ENCODE results near the gene KLHL2.
"Not testable (repeated sequence)": the region's sequence is repeated elsewhere in the genome, so short reads cannot be mapped to it uniquely, and the experiment has no call there.

Gene KLHL2

DNA sequence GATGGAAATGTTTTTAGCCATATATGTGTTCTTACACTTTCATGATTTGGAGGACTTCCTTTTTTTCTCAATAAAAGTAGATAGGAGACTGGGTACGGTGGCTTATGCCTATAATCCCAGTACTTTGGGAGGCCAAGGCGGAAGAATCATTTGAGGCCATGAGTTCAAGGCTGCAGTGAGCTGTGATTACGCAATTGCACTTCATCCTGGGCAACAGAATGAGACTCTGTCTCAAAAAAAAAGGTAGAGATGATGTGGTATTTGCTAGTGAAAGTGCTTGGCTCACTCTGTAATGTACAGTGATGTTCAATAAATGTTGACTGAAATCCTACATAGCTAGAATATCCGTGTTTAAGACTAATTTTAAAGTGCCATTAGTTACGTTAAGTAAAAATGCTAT lies 27.4 kb downstream of the KLHL2 start:
- DNase-seq (ENCODE audit: low read depth): no peak

DNA sequence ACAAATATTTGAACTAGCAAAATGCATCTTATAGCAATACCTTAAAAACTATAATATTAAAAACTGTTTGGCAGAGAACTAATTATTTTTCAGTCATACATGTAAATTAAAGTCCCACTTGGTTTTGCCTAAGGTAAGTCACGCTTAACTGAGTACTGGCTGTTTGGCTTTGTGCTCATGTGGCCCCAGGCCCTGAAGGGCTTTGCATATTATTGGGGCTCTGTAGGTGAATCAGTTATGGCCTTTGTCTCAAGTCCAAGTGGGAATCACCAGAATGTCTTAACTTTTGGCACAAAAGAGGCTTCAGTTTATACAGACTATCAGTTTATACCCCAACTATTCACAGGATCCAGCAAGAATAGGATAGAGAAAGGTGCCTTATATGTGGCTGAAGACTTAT lies 29.5 kb downstream of the KLHL2 start:
- not testable (repeated sequence) for DNase-seq (ENCODE audit: low read depth)

- not testable (repeated sequence) for DNase-seq (ENCODE audit: low read depth)
Measured at GRCh38 chr4:165238041-165238640, 30.8 kb downstream of the KLHL2 start.

GRCh38 chr4:165240761-165241160 lies 33.4 kb downstream of the KLHL2 start:
- DNase-seq (ENCODE audit: low read depth): not testable (repeated sequence)

- not testable (repeated sequence) for DNase-seq (ENCODE audit: low read depth)
Measured at GRCh38 chr4:165244148-165244547, 36.8 kb downstream of the KLHL2 start.

DNA sequence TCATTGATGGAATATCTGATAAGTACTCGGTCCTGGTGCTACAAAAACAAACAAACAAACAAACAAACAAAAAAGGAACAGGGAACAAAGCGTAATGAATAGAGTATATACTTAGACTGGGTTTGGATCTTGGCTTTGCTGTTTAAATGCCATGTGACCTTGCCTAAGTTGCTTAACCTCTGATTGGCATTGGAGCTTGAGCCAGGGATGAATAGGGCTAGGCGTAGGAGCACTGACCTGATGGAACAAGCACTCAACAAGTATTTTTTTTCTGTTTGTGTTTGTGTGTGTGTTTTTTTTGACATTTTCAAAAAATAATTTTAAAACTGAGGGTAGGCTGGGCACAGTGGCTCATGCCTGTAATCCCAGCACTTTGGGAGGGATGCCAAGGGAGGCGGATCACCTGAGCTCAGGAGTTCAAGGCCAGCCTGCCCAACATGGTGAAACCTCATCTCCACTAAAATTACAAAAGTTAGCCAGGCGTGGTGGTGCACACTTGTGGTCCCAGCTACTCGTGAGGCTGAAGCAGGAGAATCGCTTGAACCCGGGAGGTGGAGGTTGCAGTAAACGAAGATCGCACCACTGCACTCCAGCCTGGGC lies 37.3 kb downstream of the KLHL2 start:
- DNase-seq (ENCODE audit: low read depth): not testable (repeated sequence)

GRCh38 chr4:165248102-165248501 lies 40.7 kb downstream of the KLHL2 start:
- DNase-seq (ENCODE audit: low read depth): no peak

GRCh38 chr4:165248904-165249303 lies 41.5 kb downstream of the KLHL2 start:
- DNase-seq (ENCODE audit: low read depth): not testable (repeated sequence)

GRCh38 chr4:165254771-165255170 lies 47.4 kb downstream of the KLHL2 start:
- not testable (repeated sequence) for DNase-seq (ENCODE audit: low read depth)

- not testable (repeated sequence) for DNase-seq (ENCODE audit: low read depth)
Measured at GRCh38 chr4:165255439-165255838, 48.1 kb downstream of the KLHL2 start.

DNA sequence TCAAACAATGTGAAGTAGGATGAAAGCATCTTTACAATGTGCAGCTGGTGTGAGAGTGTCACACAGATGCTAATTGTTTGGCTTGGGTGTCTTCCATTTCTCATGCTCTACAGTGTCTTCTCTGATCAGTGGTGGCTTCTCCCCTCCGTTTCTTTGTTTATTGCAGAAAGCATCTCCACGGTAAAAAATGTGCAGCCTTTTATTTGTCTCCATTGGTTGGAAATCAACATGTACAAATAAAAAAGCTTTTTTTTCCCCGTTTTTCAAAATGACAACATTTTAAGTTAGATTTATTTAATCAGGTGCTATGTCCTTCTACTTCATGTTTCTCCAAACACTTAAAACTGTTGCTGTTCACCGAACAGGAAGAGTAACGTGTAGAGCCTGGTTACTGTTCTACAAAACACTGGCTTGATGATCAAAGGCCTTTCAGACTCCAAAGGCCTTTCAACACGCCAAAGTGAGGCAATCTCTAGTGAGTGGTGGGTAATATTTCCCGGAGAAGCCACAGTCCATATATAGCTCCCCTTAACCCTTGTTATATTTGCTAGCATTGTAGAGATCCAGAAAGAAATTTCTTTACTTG lies 48.8 kb downstream of the KLHL2 start:
- DNase-seq (ENCODE audit: low read depth): not testable (repeated sequence)

DNA sequence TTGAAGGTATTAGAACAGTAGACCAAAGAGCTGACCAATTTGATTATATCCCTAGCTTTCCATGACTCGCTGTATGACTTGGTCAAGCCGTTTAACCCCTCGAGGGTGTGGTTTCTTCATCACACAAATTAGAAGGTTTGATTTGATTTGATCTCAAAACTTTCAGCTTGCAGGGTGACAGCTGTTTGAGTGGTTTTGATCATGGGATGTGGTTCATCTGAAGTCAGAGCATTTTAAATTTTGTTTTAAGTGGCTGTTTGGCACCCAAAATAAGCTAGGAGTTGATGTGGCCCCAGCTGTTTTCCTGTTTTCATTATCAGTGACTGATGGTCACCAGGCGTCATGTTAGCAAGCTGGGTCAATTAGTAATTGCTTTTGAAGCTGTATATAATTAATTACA lies 52.4 kb downstream of the KLHL2 start:
- not testable (repeated sequence) for DNase-seq (ENCODE audit: low read depth)

DNA sequence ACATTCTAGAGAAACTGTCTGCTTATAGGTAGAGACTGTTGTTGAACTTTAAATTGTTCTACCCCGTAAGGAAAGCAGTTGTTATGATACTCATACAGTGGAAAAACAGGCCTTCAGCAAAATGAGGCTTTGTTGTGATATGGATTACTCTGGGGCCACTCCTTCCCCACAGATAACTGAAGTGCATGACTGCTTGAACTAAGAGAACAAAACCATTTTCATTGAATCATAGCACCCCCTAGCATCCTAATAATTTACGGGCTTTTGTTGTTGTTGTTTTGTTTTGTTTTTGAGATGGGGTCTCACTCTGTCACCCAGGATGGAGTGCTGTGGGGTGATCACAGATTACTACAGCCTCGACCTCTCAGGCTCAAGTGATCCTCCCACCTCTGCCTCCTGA lies 54.9 kb downstream of the KLHL2 start:
- not testable (repeated sequence) for DNase-seq (ENCODE audit: low read depth)

DNA sequence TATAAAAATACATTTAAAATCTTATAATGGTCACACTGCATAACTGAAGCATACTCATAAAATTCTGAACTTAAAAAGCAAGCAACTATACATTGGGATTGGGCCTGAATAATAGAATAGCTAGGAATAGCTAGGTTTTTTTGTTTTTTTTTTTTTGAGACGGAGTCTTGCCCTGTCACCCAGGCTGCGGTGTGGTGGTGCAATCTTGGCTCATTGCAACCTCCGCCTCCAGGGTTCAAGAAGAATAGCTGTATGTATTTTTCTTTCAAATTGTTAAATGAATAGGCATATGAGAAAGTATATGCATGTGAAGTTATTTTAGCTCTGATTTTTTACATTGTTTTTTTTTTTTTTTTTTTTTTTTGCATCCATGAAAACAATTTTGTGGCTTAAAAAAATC lies 56.1 kb downstream of the KLHL2 start:
- DNase-seq (ENCODE audit: low read depth): not testable (repeated sequence)

- DNase-seq (ENCODE audit: low read depth): not testable (repeated sequence)
Measured at GRCh38 chr4:165269931-165270330, 62.6 kb downstream of the KLHL2 start.

GRCh38 chr4:165273443-165273842 lies 66.1 kb downstream of the KLHL2 start:
- not testable (repeated sequence) for DNase-seq (ENCODE audit: low read depth)

GRCh38 chr4:165275357-165275756 lies 68.0 kb downstream of the KLHL2 start:
- DNase-seq (ENCODE audit: low read depth): not testable (repeated sequence)

DNA sequence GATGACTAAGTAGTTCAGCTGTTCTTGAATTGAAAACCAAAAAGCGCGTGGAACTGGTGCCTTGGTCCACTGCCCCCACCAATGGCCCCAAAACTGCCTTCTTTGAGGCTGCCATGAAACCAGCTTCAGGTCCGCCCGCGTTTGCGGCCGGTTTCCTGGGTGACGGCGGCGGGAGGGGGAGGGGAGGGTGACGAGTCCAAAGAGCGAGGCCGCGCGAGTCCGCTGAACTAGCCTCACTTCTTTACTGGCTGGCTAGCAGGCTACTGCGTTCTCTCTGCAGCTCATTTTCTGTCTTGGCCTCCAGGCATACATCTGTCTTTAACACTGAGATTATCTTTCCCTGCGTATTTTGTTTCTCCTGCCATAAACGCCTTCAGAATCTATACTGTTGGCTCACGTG lies 72.2 kb downstream of the KLHL2 start:
- DNase-seq (ENCODE audit: low read depth): not testable (repeated sequence)

- DNase-seq (ENCODE audit: low read depth): not testable (repeated sequence)
Measured at GRCh38 chr4:165284697-165285096, 77.3 kb downstream of the KLHL2 start.

- DNase-seq (ENCODE audit: low read depth): not testable (repeated sequence)
Measured at GRCh38 chr4:165286619-165287340, 79.4 kb downstream of the KLHL2 start.

DNA sequence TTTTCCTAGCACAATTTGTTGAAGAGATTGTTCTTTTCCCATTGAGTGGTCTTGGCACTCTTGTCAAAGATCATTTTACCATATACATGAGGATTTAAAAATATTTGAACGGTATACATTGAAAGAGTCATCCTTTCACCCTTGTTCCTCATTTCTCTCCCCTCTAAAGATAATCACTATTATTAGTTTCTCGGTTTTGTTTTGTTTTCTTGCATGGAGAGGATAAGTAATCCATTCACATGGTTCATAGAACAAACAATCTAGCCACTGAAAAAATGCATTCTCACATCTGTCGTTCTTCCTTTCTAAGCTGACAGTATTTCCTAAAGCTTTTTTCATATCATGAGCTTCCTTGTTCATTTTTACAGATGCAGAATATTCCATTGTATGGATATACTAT lies 80.9 kb downstream of the KLHL2 start:
- DNase-seq (ENCODE audit: low read depth): no peak

DNA sequence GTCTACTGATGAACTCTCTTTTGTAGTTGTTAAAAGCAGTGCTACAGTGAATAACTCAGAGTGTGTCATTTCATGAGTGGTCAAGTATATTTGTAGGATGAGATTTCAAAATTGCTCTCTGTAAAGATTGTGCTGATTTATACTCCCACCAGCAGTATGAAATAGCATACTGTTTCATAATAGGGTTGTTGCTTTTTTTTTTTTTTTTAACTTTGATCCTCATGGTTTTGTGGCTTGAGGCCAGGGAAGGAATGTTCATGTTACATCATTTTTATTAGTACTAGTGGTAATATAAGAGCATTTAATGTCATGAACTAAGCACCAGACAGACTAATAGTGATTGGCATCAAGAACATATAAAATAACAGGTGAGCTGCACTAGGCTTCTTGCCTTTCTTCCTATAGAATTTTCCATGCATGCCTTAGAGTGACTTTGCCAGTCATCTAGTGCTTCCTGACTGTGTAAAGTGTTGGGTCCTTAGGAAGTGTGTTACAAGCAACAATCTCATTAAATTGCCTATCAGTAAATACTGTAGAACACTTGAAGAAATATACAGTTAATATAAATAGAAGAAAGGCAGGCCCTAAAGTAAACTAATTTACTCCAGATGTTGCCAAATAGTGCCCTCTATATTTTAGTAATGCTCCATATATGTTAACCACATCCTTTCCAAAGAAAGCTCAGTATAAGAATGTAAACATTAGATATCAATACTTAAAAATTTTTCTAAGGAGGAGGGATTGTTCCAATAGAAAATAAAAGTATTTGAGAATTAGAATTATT lies 81.5 kb downstream of the KLHL2 start:
- no peak for DNase-seq (ENCODE audit: low read depth)

Measured in stimulated activated CD8-positive, alpha-beta memory T cell treated with anti-CD3 and anti-CD28 coated beads, Interleukin-7, amount 100 ng/mL, for 24 hours (primary cell).